HL-60/S4 (cell line): ENCODE results near the gene CS.
"Not testable (repeated sequence)": the region's sequence is repeated elsewhere in the genome, so short reads cannot be mapped to it uniquely, and the experiment has no call there.

Experiments
- in situ Hi-C: fragments of 300-500 bp; cut with MboI; formaldehyde crosslinking; loops from 2 replicates; pipeline ENCODE4 v1.14.3; 2022; ENCODE audit warnings: low sequenced_read_pairs

CS gene

DNA sequence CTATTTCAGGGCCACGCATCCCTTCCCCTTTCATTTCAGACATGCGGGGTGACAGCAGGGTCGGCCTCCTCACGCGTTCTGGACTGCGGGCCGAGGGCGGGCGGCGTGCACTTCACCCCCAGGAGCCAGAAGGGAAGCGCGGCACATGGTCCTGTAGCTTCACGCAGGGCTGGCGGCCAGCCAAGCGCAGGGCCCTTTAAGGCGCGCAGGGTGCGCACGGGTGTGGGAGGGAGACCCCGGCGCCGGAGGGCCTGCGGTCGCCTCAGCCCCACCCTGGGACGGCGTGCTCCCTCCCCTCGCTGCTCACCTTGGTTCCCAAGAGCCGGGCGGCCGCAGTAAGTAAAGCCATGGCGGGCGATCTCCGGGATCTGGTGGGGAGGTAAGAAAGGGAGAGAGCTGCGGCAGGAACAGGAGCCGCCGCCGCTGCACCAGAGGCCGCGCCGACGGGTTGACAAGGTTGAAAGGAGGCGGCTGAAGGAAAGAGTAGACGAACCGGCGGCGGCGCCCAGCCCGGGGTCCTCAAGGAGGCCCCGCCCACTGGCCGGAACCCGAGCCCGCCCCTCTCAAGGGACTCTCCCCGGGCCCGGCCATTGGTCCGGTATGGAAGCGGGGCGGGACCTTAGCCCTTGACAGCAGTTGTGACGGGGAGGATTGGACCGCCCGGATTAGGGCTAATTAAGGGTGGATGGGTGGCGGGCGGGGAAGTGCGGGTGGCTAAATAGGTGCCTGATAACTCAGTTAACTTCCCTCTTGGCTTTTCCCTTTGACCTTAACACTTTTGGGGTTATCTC lies at the start of gene CS:
TSS of gene CS (minus strand) at position 478 of the 791 bp plus-strand sequence. CDS start at position 349, 129 bp downstream.
- in situ Hi-C loops: no loop called here

DNA sequence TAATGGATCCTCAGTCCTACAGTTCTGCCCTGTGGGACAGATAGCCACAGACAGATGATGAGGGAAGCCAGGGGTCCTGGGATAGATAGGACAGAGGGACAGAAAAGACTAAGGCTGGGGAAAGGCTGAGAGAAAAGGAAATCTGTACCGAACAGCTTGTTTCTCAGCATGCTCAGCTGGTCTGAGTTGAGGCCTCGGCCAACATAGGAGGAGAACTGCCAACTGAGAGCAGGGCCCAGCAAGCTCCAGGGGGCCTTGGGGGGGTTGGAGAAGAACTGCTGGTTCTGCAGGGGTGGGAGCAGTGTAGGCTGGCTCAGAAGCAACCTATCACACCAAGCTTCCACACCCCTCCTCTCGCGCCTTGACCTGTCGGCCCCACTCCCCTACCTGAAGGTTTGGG lies 48.6 kb upstream of the CS start:
- in situ Hi-C loops: no loop called here

DNA sequence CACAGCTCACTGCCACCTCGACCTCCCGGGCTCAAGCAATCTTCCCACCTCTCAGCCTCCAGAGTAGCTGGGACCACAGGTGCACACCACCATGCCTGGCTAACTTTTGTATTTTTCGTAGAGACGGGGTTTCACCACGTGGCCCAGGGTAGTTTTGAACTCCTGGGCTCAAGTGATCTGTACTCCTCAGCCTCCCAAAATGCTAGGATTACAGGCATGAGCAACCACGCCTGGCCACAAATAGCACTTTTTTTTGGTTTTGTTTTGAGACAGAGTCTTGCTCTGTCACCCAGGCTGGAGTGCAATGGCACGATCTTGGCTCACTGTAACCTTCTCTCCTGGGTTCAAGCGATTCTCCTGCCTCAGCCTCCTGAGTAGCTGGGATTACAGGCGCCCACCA lies 47.1 kb upstream of the CS start:
- in situ Hi-C loops: not testable (repeated sequence)

DNA sequence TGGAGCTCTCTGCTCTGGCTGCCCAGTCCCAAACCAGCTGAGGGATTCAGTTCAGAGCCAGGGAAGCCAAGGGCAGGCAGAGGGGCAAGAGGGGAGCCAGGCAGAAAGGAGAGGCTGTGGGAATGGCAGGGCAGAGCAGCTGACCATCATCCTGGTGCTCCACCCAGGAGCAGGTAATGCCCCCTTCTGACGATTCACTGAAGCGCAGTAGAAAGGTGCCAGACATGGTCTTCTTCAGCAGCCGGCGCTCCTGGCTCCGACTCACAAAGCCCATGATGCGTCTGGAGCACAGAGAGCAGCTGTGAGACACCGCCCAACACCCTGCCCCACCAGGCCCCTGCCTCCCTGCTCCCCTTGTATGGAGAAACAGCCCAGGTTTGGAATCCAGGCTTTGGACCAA lies 46.5 kb upstream of the CS start:
- in situ Hi-C loops: no loop called here

DNA sequence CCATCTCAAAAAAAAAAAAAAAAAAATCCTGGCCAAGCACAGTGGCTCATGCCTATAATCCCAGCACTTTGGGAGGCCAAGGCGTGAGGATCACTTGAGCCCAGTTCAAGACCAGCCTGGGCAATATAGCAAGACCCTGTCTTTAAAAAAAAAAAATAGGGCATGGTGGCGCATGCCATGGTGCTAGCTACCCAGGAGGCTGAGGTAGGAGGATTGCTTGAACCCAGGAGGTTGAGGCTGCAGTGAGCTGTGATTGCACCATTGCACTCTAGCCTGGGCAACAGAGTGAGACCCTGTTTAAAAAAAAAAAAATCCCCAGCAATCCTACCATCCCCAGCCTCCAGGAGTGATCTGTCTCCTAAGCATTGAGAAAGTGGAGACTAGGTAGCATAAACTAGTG lies 42.2 kb upstream of the CS start:
- in situ Hi-C loops: not testable (repeated sequence)

DNA sequence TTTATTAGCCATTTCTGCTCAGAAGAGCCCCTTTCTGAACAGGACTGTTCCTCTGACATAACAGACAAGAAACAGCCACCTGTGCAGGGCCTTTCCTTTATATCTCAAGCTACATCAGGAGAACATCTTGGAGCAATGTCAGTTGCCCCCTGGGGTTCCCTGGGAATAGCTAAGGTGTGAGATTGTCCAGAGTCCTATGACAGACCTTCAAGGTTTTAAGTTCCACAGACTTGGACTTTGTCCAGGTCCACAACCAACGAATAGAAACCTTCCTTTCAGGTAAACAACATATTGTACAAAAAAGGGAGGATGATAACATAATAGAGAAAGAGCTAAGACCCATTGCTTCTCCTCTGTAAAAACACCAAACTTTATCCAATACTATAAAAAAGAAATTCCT lies 41.5 kb upstream of the CS start:
- in situ Hi-C loops: no loop called here

DNA sequence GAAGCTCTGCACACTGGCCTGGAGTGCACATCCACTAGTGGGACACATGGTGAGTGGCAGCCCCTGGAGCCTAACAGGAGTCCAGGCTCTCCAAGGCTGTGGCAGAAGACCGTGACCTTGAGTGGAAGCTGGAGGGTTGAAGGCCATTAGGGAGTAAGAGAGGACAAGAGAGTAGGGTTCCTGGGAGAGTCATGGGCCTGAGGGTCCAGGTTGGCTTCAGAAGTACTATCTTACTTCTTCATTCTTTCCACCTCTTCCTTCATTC lies 39.0 kb upstream of the CS start:
- in situ Hi-C loops: no loop called here

DNA sequence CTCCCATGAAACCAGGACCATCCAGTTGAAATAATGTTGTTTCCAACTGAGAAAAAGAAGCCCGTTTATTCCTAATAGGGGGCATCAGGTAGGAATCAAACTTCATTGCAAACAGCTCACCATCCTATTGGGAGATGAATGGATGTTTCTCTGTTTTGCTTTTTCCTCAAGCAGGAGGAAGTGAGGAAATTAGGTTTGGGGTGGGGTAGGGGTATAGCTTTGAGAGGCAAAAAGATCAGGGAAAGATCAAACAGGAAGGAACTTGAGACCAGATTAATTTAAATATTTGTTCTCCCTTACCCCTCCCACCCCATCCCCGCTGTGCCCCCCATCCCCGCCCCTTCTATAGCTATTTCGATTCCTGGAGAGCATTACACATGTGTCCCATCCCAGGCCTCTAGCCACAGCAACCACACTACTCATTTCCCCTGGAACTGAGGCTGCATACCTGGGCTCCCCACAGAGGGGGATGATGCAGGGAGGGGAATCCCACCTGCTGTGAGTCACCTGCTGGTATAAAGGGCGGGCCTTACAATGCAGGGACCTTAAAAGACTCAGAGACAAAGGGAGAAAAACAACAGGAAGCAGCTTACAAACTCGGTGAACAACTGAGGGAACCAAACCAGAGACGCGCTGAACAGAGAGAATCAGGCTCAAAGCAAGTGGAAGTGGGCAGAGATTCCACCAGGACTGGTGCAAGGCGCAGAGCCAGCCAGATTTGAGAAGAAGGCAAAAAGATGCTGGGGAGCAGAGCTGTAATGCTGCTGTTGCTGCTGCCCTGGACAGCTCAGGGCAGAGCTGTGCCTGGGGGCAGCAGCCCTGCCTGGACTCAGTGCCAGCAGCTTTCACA lies 38.4 kb upstream of the CS start, which contains the start of gene IL23A:
TSS of gene IL23A (plus strand) at position 577 of the 850 bp plus-strand sequence. CDS start at position 738, 161 bp downstream.
- in situ Hi-C loops: no loop called here

DNA sequence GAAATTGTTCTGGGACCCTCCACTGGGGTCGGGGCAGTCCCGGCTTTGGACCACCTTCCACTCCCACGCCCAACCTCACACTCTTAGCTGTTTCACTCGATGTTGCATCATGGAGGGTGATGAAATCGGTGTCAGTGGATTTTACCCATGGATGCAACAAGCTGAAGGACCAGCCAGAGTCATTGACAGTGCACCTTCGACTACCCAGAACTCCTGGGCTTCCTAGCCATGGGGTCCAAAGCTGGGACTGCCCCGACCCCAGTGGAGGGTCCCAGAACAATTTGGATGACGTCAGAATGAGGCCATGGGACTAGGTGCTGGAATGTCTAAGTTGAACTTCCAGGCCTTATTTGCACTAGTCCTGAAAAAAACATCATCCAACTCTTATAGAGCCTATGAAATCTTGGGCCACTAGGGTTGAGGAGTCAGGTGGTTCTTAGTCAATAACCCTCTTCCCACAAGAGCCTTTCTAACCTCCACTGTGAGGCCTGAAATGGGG lies 37.7 kb upstream of the CS start:
- in situ Hi-C loops: no loop called here

DNA sequence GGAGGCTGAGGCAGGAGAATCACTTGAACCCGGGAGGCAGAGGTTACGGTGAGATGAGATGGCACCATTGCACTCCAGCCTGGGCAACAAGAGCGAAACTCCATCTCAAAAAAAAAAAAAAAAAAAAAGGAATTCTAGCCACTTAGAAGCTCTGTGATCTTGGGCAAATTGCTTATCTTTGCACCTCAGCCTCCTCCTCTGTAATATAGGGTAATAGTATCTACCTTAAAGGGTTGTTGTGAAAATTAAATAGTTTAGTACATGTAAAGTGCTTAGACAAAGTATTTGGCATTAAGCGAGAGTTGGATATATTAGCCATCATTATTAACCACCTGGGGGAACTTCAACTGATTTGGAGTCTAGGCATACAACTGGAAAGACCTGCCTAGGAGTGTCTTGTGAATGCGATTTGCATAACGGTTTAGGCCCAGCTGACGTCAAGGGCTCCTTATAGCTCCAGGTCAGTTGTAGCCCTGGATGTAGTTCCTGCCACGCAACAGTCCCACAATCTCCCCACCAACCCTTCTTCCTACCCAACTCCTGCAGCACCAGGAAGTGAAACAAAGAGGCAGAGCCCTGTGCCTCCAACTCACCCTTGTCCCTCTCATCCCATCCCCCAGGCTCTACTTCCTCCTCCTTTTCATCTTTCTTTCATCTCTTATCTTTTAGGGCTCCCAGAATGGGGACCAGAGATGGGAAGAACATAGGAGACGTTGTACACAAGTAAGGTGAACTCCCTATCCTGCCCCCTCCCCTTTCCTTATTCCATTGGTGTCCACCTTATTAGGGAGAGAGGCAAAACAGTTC lies 36.4 kb upstream of the CS start:
- in situ Hi-C loops: no loop called here

DNA sequence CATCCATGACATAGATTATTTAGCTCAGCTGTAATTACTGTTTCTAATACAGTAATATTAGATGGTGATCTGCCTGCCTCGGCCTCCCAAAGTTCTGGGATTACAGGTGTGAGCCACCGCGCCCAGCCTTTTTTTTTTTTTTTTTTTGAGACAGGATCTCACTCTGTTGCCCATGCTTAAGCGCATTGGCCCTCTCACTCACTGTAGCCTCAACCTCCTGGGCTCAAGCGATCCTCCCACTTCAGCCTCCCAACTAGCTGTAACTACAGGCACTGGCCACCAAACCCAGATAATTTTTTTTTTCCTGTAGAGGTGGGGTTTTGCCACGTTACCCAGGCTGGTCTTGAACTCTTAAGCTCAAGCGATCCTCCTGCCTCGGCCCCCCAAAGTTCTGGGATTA lies 35.4 kb upstream of the CS start:
- in situ Hi-C loops: not testable (repeated sequence)

DNA sequence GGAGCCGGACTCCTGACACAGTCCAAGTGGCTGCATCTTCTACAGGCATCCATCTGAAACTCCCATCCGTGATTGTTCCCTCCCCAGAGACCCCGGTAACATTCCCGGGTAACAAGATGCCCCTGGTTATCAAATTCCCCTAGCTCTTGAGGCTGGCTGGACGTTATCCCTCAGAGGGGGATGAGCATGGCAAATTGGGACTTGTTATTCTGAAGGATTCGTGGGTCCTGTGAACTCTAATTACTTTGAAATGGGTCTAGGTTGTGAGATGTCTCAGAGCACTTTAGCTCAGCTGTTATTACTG lies 34.3 kb upstream of the CS start:
- in situ Hi-C loops: no loop called here

DNA sequence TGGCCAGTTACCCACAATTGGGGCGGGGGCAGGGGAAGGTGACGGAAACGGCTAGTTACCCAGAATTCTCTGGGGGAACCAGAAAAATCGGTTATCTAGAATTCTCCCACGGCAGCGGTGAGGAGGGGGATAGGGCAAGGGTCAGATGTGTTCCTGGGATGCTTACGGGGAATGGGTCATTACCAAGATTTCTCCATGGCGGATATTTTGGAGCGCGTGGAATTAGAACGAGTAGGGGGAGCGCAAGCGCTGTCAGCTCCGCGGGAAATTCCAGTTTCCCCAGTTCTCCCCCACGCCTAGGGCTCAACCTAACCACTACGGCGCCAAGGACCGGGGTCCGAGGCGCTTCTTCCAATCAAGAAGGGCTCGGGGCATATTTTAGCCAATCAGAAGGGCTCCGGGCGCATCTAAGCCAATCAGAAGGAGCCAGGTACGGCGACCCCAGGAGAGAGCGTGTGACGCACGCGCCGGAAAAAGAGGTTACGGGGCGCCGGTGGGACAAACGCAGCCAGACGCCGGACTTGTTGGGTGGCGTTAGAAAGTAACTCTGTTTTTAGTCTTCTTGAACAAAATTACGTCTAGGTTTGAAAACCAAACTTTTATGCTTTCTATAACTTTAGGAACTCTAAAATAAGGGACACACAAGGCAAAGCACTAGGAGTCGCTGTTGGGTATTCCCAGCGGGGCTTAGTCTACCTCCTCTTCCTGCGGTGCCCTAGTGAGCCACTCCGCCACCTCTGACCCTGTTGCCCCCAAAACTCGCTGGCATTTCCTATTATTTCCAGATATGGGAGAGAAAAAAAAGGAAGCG lies 33.8 kb upstream of the CS start, which contains the start of gene PAN2:
TSS of gene PAN2 (minus strand) at position 322 of the 811 bp plus-strand sequence. CDS start 906 bp downstream, outside the sequence.
- in situ Hi-C loops: no loop called here

DNA sequence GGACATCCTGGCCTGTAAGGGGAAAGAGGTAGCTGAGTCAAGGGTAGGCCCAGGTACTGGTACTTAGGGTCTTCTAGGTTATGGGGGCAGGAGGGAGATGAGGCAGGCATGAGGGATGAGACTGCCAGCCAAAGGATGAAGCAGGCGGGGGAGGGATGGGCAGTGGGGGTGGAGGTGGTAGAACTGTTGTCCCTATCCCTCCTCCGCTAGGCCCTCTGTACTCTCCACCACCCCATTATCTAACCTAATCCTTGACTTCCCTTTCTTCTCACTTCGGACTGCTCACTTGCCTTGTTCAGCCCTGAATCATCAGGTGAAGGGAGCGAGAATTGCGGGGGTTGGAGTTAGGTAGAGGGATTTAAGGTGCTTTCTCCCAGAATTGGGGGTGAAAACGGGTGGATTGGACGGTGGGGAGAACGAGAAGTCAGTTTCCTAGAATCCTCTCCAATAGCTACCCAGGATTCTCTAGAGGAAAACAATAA lies 33.1 kb upstream of the CS start:
- in situ Hi-C loops: no loop called here

DNA sequence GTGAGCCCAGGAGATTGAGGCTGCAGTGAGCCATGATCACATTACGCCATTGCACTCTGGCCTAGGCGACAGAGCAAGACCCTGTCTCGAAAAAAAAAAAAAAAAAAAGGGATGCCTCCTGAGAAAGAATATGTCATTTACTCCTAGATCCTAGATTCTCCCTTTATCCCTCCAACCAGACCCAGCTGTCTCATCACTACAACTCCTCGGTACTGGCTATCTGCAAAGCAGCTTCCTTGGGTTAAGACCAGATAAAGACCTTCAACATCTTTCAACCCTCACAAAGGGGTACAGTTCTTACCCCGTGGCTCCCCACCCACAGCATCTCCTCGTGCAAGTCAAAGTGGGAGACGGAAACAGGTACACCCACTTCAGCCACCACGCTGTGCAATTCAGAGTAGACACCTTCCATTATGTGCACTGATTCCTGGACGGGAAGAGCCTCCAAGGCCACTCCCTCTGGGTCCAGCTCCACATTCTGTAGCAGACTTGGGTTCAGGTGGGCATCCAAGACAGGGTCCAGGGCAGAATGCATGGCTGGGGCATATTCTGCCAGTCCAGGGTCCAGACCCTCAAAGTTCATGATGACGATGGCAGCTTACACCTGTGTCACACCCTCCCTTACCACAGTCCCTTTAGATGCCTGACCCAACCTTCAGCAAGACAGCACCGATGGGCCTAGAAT lies 32.5 kb upstream of the CS start:
- in situ Hi-C loops: no loop called here

DNA sequence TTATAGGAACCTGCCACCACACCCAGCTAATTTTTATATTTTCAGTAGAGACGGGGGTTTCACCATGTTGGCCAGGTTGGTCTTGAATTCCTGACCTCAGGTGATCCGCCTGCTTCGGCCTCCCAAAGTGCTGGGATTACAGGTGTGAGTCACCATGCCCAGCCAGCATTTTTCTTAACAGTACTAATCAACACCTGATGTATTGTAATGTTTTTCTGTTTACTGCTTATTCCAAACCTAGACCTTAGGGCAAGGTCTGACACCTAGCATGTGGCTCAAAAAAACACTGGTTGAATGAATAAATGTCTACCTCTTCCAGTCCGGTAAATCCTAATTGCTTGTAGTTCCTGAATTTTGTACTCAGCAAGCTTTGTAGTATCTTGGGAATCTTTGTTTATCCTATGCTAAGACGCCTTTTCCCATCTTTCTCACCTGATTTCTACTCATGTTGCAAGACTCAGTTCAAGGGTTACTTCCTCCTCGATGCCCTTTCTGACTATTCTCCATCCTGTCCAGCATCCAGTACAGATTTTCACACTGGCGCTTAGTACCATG lies 30.9 kb upstream of the CS start:
- in situ Hi-C loops: no loop called here

DNA sequence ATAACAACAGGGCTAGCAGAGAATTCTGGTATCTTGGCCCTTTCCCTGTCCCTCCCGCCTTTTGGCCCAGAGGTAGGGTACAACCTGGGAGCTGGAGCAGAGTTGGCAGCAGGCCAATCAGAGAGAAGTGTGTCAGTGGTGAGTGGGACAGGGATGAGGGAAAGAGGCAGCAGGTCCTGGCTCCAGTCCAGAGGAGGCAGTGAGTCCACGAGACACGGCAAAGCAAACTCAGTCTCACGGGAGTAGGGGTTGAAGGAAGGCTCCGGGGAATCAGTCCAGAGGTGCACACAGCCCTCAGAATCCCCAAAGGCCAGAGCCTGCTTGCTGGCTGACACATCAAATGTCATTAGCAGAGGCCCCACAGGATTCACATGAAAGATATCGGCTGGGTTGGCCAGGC lies 26.4 kb upstream of the CS start:
- in situ Hi-C loops: no loop called here

DNA sequence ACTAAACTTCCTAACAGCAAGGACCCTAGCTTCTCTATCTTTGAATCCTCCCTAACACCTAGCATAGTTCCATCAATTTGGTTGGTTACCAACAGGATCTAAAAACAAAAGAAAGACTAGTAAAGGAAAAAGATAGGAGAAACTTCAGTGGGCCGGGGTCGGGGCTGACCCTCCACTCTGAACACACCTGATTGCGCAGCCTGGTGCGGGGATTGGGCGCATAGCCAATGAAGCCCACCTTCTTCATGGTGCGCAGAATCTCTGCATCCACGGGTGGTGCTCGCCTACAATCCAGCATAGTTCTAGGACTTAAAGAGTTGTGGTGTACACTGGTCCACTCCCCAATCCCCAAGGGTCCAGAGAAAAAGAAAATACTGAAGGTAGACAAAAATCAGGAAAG lies 26.0 kb upstream of the CS start:
- in situ Hi-C loops: no loop called here

DNA sequence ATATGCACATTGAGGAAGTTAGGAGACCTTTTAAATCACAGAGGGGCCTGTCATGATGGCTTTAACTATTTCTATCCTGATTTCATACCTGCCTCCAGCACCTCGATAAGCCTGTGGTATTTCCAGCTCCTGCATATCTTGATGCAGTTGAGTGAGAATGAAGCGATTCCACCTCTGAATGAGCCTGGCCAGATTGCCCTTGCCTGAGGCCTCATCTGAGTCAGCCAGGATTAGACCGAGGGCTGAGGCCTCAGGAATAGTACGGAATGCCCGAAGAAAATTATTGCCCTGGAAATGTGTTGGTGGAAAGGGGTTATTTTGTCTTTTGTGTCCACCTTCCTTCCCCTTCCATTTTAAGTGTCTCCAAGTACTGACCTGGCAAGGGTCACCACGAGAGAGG lies 24.1 kb upstream of the CS start:
- in situ Hi-C loops: no loop called here

DNA sequence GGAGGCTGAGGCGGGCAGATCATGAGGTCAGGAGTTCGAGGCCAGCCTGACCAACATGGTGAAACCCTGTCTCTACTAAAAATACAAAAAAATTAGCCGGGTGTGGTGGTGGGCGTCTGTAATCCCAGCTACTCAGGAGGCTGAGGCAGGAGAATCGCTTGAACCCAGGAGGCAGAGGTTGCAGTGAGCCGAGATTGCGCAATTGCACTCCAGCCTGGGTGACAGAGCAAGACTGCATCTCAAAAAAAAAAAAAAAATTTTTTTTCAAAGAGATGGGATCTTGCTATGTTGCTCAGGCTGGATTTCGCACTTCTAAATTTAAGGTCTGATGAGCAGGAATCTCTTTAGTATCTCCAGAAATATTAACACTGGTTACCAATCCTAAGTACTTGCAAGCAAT lies 21.5 kb upstream of the CS start:
- in situ Hi-C loops: not testable (repeated sequence)
